PC-3 (cell line): ENCODE data around the gene EFEMP1. TPM values are rescaled to one million over a fixed set of nuclear protein-coding genes. Genes with fewer than 3 reads are reported as not detected.
A peak's percentile ranks its signal among the peaks of the same experiment; 100 is the strongest.

Experiments used
- ATAC-seq: fragments of 200-7000 bp; cut with Tn5 transposase; 2 replicates; pipeline ENCODE4 v1.9.1; 2020; ENCODE audit warnings: mild to moderate bottlenecking, moderate library complexity
- BruUV-seq: library from RNA; stranded (reverse); fragments of 400-500 nt; replicated peaks from 2 replicates; lab custom pipeline; 2021; lab: Mats Ljungman, UMichigan
- CTCF ChIA-PET: fragments of 300-600 bp; sonication (Branson Sonifier 250); formaldehyde crosslinking; loops from one replicate; lab custom pipeline; 2022; ENCODE audit warnings: antibody characterized with exemption; lab: Charles Lee
- POLR2A ChIA-PET: fragments of 300-600 bp; sonication (Branson Sonifier 250); formaldehyde crosslinking; loops from one replicate; lab custom pipeline; 2022; ENCODE audit warnings: antibody characterized with exemption; ENCODE audit not compliant: unreplicated experiment; lab: Charles Lee
- DNase-seq: peaks from one replicate; pipeline ENCODE4 v3.0.0-alpha.2; 2015
- H2AFZ ChIP-seq: fragments of 300-600 bp; sonication (generic); 2 replicates; pipeline ENCODE4 v1.6.0; 2016; ENCODE audit warnings: antibody characterized with exemption, low read length
- H3F3A ChIP-seq: fragments of 300-600 bp; sonication (generic); one replicate; pipeline ENCODE4 v1.6.0; 2017; ENCODE audit warnings: antibody characterized with exemption, low read length, control low read depth, mild to moderate bottlenecking; ENCODE audit not compliant: unreplicated experiment
- H3K27ac ChIP-seq: fragments of 300-600 bp; sonication (generic); 2 replicates; pipeline ENCODE4 v1.5.1; 2016; ENCODE audit warnings: mild to moderate bottlenecking, low read length
- H3K27me3 ChIP-seq: fragments of 300-600 bp; sonication (generic); 2 replicates; pipeline ENCODE4 v1.6.1; 2016; ENCODE audit warnings: low read length, mixed read lengths
- H3K36me3 ChIP-seq: fragments of 300-600 bp; sonication (generic); 2 replicates; pipeline ENCODE4 v1.6.1; 2016; ENCODE audit warnings: low read depth, mixed run types, low read length, mixed read lengths
- H3K4me1 ChIP-seq: fragments of 300-600 bp; sonication (generic); 2 replicates; pipeline ENCODE4 v1.5.1; 2016; ENCODE audit warnings: low read length; ENCODE audit not compliant: insufficient read depth
- H3K4me2 ChIP-seq: fragments of 300-600 bp; sonication (generic); 2 replicates; pipeline ENCODE4 v1.6.0; 2016; ENCODE audit warnings: low read length
- H3K4me3 ChIP-seq: fragments of 300-600 bp; sonication (generic); 2 replicates; pipeline ENCODE4 v1.5.1; 2016; ENCODE audit warnings: mild to moderate bottlenecking, low read length, mixed read lengths
- H3K79me2 ChIP-seq: fragments of 300-600 bp; sonication (generic); 2 replicates; pipeline ENCODE4 v1.6.1; 2017; ENCODE audit warnings: low read length, mixed read lengths
- H3K9ac ChIP-seq: fragments of 300-600 bp; sonication (generic); 2 replicates; pipeline ENCODE4 v1.6.0; 2016; ENCODE audit warnings: mild to moderate bottlenecking, low read length
- H3K9me2 ChIP-seq: fragments of 300-600 bp; sonication (generic); replicated peaks from 2 replicates; pipeline ENCODE4 v1.6.1; 2016; ENCODE audit warnings: mixed run types, low read length, mixed read lengths
- H3K9me3 ChIP-seq: fragments of 300-600 bp; sonication (generic); 2 replicates; pipeline ENCODE4 v1.6.1; 2016; ENCODE audit warnings: low read length, mixed read lengths
- H4K20me1 ChIP-seq: fragments of 300-600 bp; sonication (generic); 2 replicates; pipeline ENCODE4 v1.6.1; 2016; ENCODE audit warnings: low read length, mixed read lengths
- EZH2 ChIP-seq: fragments of 300-600 bp; sonication (generic); IDR thresholded peaks from one replicate; pipeline ENCODE4 v1.6.1; 2017; ENCODE audit warnings: antibody characterized with exemption, mild to moderate bottlenecking, low read length; ENCODE audit not compliant: unreplicated experiment
- EZH2phosphoT487 ChIP-seq: fragments of 300-600 bp; sonication (generic); IDR thresholded peaks from 2 replicates; pipeline ENCODE4 v1.6.1; 2018; ENCODE audit warnings: mild to moderate bottlenecking, antibody characterized with exemption, low read length, borderline replicate concordance
- intact Hi-C: fragments of 100-400 bp; cut with micrococcal nuclease; formaldehyde crosslinking; loops from 2 replicates; pipeline ENCODE4 v1.9.0; 2023
- total RNA-seq: library from RNA; depleted of rRNA; stranded (reverse); fragments of >200 nt; gene quantifications from 2 replicates; pipeline ENCODE4 v1.2.3, GENCODE V29; 2014
- TF ChIP-seq, protein P1 (sequence below): fragments of 300-600 bp; sonication (generic); conservative IDR thresholded peaks from 2 replicates; pipeline ENCODE4 v1.5.1; 2017; ENCODE audit warnings: antibody characterized with exemption, low read depth, mild to moderate bottlenecking, low read length

EFEMP1 gene
- total RNA-seq, 1 experiment from 2014 or later = 59.6 TPM

DNA sequence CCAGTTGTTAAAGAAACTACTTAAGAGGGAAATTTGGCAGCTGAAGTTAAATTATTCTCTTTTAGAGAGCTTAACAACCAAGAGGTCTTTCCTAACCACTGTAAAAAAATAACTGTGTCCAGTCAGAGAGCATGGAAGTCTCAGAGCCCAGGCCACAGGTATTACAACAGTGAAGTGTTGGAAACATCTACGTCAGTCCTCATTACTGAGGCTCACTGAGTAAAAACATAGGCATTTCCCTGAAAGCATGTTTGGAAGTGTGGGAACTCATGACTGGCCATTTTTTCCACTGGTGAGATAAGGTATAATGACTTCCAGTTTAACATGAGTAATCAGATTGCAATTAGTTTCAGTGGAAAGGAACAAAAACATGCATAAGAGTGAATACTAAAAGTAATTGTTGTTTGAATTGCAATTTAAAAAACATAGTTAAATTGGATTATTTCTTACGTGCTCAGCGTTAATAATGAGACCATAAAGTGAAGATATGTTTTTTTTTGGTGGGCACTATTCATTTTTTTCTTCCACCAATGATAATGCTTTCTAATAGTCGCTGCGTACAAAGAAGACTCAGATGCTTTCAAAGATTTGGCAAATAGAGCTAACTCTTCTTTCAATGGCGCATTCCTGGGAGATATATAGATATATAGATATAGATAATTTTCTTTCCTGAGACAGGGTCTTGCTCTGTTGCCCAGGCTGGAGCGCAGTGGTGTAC is 60.8 kb downstream of the EFEMP1 start:
- Histone ChIP-seq H4K20me1 (no peaks in the 10 kb centered on the region), H3K27me3 (no peaks in the 10 kb centered on the region), H2AFZ (no peak overlapping the region), H3K27ac (peak overlapping the region; percentile 66), H3K79me2 (no peaks in the 10 kb centered on the region), H3K9me2 (no peaks in the 10 kb centered on the region), H3K4me2 (peak overlapping the region; percentile 2; the same call in 1 of the 2 replicates), H3K4me3 (no peak overlapping the region), H3K4me1 (peaks cover 27% of the 10 kb centered on the region), H3F3A (no peaks in the 10 kb centered on the region), H3K9me3 (no peaks in the 10 kb centered on the region), H3K9ac (peak overlapping the region; percentile 16; the same call in 1 of the 2 replicates), H3K36me3 (no peaks in the 10 kb centered on the region)
- ChIA-PET POLR2A (no interaction called here), CTCF (no interaction called here)
- TF ChIP-seq EZH2phosphoT487 = no peak
- TF ChIP-seq EZH2 = no peak
- intact Hi-C loops = no loop called here
- peak; percentile 93 for DNase-seq
- ATAC-seq = peak; percentile 88
- BruUV-seq = no TSS peak

DNA sequence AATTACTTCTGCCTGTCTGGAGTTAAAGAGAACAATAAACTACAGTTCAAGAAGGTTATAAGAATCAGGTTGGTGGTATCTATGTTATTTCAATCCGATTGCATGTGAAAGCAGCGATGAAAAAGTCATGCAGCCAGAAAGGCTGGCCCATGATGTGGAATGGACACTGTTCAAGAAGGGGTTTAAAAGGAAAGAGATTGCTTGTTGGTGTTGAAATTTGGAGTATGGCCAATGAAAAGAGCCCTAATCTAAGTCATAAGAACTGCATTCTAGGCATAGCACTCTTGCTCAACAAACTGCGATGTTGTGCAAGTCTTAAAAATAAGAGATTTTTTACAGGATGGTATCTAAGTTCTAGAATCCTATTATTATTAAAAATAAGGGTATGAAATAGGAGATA is 61.3 kb downstream of the EFEMP1 start:
- POLR2A ChIA-PET = no interaction called here
- DNase-seq (peak; percentile 42), ATAC-seq (no peak)
- Histone ChIP-seq H3K4me2 (peak overlapping the region; percentile 2; the same call in 1 of the 2 replicates), H3K36me3 (no peaks in the 10 kb centered on the region), H3K4me1 (peaks cover 32% of the 10 kb centered on the region), H3F3A (no peaks in the 10 kb centered on the region), H2AFZ (no peak overlapping the region), H3K27me3 (no peaks in the 10 kb centered on the region), H3K9ac (peak overlapping the region; percentile 16; the same call in 1 of the 2 replicates), H3K9me3 (no peaks in the 10 kb centered on the region), H3K9me2 (no peaks in the 10 kb centered on the region), H4K20me1 (no peaks in the 10 kb centered on the region), H3K27ac (peak overlapping the region; percentile 66), H3K4me3 (no peak overlapping the region), H3K79me2 (no peaks in the 10 kb centered on the region)
- TF ChIP-seq, protein P1, sequence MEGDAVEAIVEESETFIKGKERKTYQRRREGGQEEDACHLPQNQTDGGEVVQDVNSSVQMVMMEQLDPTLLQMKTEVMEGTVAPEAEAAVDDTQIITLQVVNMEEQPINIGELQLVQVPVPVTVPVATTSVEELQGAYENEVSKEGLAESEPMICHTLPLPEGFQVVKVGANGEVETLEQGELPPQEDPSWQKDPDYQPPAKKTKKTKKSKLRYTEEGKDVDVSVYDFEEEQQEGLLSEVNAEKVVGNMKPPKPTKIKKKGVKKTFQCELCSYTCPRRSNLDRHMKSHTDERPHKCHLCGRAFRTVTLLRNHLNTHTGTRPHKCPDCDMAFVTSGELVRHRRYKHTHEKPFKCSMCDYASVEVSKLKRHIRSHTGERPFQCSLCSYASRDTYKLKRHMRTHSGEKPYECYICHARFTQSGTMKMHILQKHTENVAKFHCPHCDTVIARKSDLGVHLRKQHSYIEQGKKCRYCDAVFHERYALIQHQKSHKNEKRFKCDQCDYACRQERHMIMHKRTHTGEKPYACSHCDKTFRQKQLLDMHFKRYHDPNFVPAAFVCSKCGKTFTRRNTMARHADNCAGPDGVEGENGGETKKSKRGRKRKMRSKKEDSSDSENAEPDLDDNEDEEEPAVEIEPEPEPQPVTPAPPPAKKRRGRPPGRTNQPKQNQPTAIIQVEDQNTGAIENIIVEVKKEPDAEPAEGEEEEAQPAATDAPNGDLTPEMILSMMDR = no peak
- TF ChIP-seq EZH2phosphoT487 (no peak), EZH2 (no peak)
- intact Hi-C loops = no loop called here
- BruUV-seq = no TSS peak
- CTCF ChIA-PET = no interaction called here

DNA sequence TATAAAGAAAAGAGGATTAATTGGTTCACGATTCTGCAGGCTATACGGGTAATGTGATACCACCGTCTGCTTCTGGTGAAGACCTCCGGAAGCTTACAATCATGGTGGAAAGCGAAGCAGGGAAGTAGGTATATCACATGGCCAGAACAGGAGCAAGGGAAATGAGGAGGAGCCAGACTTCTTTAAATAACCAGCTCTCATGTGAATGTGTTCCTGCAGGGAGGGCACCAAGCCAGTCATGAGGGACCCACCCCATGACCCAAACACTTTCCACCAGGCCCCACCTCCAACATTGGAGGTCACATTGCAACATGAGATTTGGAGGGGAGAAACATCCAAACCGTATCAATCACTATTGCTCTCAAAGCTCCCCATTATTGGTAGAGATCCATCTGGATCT is 61.8 kb downstream of the EFEMP1 start:
- peak overlapping the region; percentile 66 for H3K27ac ChIP-seq
- no peak for ATAC-seq
- no peak for DNase-seq
- no peaks in the 10 kb centered on the region for H3K36me3 ChIP-seq
- no peaks in the 10 kb centered on the region for H3K9me2 ChIP-seq
- H4K20me1 ChIP-seq = no peaks in the 10 kb centered on the region
- BruUV-seq = no TSS peak
- H3K79me2 ChIP-seq = no peaks in the 10 kb centered on the region
- no peaks in the 10 kb centered on the region for H3F3A ChIP-seq
- 0 out of 2 replicates have a peak overlapping the region, but pooled peaks have one; percentile 2 for H3K4me2 ChIP-seq
- peaks cover 38% of the 10 kb centered on the region for H3K4me1 ChIP-seq
- POLR2A ChIA-PET = no interaction called here
- H2AFZ ChIP-seq = no peak overlapping the region
- CTCF ChIA-PET = no interaction called here
- H3K4me3 ChIP-seq = no peak overlapping the region
- no peaks in the 10 kb centered on the region for H3K9me3 ChIP-seq
- peak overlapping the region; percentile 16; the same call in 1 of the 2 replicates for H3K9ac ChIP-seq
- no peaks in the 10 kb centered on the region for H3K27me3 ChIP-seq
- intact Hi-C loops = no loop called here
- TF ChIP-seq, protein P1 = no peak
- TF ChIP-seq EZH2phosphoT487 = no peak
- TF ChIP-seq EZH2 = no peak
